ENCODE results near the gene ATAT1. TPM values are rescaled to one million over a fixed set of nuclear protein-coding genes. Genes with fewer than 3 reads are reported as not detected.
A peak's percentile ranks its signal among the peaks of the same experiment; 100 is the strongest.

ATAT1 gene
- total and polyA plus RNA-seq, 9 of the 15 experiments (the other 6 are each of a cell fraction or from before 2014, with no cell fraction given) = 0.65 to 5.8 (median 1.6) TPM

GRCh38 chr6:30617565-30618269 lies 9.0 kb upstream of the ATAT1 start, which contains the start of gene MRPS18B (continued):
- no peak for TF ChIP-seq ETV6 (IDR thresholded peaks at IDR 0.05; ENCODE audit: borderline replicate concordance in 1 of 2, low read depth in 2 of 2, low read length in 1 of 2)
- TF ChIP-seq ETV6 (CRISPR knock-in tag; IDR thresholded peaks at IDR 0.05; ENCODE audit: borderline replicate concordance) = 0 out of 2 replicates have a peak, but pooled peaks have one; percentile 49
- TF ChIP-seq GTF3C2 (IDR thresholded peaks at IDR 0.05; ENCODE audit: borderline replicate concordance, extremely low read depth, insufficient read length) = no peak
- peak; percentile 94 to 99 (median 97) for TF ChIP-seq YY1 (IDR thresholded peaks at IDR 0.05; ENCODE audit: borderline replicate concordance in 1 of 3, control insufficient read depth in 1 of 3, extremely low read depth in 1 of 3, insufficient read depth in 3 of 3, insufficient read length in 1 of 3, insufficient replicate concordance in 2 of 3, low read depth in 1 of 3, low read length in 2 of 3)
- TF ChIP-seq ZBED1 (IDR thresholded peaks at IDR 0.05) = 0 out of 2 replicates have a peak, but pooled peaks have one; percentile 20
- no peak for TF ChIP-seq PHB2 (IDR thresholded peaks at IDR 0.05; ENCODE audit: low read depth)
- TF ChIP-seq TSC22D4 (tag; IDR thresholded peaks at IDR 0.05) = no peak
- TF ChIP-seq MAFF (IDR thresholded peaks at IDR 0.05; ENCODE audit: low read length) = peak; percentile 6; the same call in 1 of the 2 replicates
- TF ChIP-seq CLOCK (CRISPR knock-in tag; IDR thresholded peaks at IDR 0.05; ENCODE audit: borderline replicate concordance) = no peak; the same call in 1 of the 2 replicates
- peak; percentile 100 for TF ChIP-seq EP400 (IDR thresholded peaks at IDR 0.05)
- TF ChIP-seq ZHX1 (conservative IDR thresholded peaks at IDR 0.05; ENCODE audit: low read length) = no peak; the same call in 1 of the 2 replicates
- peak; percentile 73 for TF ChIP-seq PKNOX1 (IDR thresholded peaks at IDR 0.05)
- no peak for TF ChIP-seq NFE2L1 (tag; IDR thresholded peaks at IDR 0.05; ENCODE audit: borderline replicate concordance, low read depth)
- no peak for TF ChIP-seq ADNP (tag; IDR thresholded peaks at IDR 0.05)
- TF ChIP-seq POLR2H (tag; IDR thresholded peaks at IDR 0.05; ENCODE audit: low read depth) = no peak

All from K562 (cell line).